DOHH2 (cell line): ENCODE results near the gene FREM1.

Source experiments
- H3F3A ChIP-seq: fragments of 200-600 bp; sonication (generic), shearing (Covaris generic); 2 replicates; pipeline ENCODE4 v1.6.0; 2016; ENCODE audit warnings: antibody characterized with exemption, mild to moderate bottlenecking; ENCODE audit not compliant: control insufficient read depth, insufficient read depth
- H3K27ac ChIP-seq: fragments of 200-600 bp; sonication (generic); 2 replicates; pipeline ENCODE4 v1.5.1; 2014; ENCODE audit warnings: low read depth, mild to moderate bottlenecking, low read length, moderate library complexity
- H3K27me3 ChIP-seq: fragments of 200-600 bp; sonication (generic); 2 replicates; pipeline ENCODE4 v1.6.1; 2014; ENCODE audit warnings: mild to moderate bottlenecking, low read length, mixed read lengths; ENCODE audit not compliant: control insufficient read depth
- H3K36me3 ChIP-seq: fragments of 200-600 bp; sonication (generic); 2 replicates; pipeline ENCODE4 v1.6.1; 2014; ENCODE audit warnings: mild to moderate bottlenecking, low read length, moderate library complexity, mixed read lengths; ENCODE audit not compliant: control insufficient read depth
- H3K4me1 ChIP-seq: fragments of 200-600 bp; sonication (generic); 2 replicates; pipeline ENCODE4 v1.6.1; 2014; ENCODE audit warnings: mild to moderate bottlenecking, low read length, mixed read lengths; ENCODE audit not compliant: control insufficient read depth
- H3K4me2 ChIP-seq: fragments of 200-600 bp; sonication (generic); 2 replicates; pipeline ENCODE4 v1.6.0; 2014; ENCODE audit warnings: mild to moderate bottlenecking, low read length, moderate library complexity
- H3K4me3 ChIP-seq: fragments of 200-600 bp; sonication (generic); 2 replicates; pipeline ENCODE4 v1.5.1; 2014; ENCODE audit warnings: mild to moderate bottlenecking, low read length, mixed read lengths
- H3K79me2 ChIP-seq: fragments of 200-600 bp; sonication (generic); 2 replicates; pipeline ENCODE4 v1.6.1; 2014; ENCODE audit warnings: mild to moderate bottlenecking, low read length, mixed read lengths; ENCODE audit not compliant: control insufficient read depth
- H3K9me2 ChIP-seq: fragments of 200-600 bp; sonication (generic); replicated peaks from 2 replicates; pipeline ENCODE4 v1.6.1; 2014; ENCODE audit warnings: mild to moderate bottlenecking, low read length, mixed read lengths; ENCODE audit not compliant: control insufficient read depth
- H3K9me3 ChIP-seq: fragments of 200-600 bp; sonication (generic); 2 replicates; pipeline ENCODE4 v1.6.1; 2014; ENCODE audit warnings: antibody characterized with exemption, low read length, mixed read lengths; ENCODE audit not compliant: control insufficient read depth, insufficient read depth
- H4K20me1 ChIP-seq: fragments of 200-600 bp; sonication (generic); 2 replicates; pipeline ENCODE4 v1.6.0; 2014; ENCODE audit warnings: low read depth, mild to moderate bottlenecking, antibody characterized with exemption, low read length, moderate library complexity; ENCODE audit not compliant: control insufficient read depth, insufficient read depth
- CTCF ChIP-seq: fragments of 200-600 bp; sonication (generic); IDR thresholded peaks from one replicate; pipeline ENCODE4 v1.5.1; 2014; ENCODE audit warnings: antibody characterized with exemption, mild to moderate bottlenecking, low read depth, low read length; ENCODE audit not compliant: poor library complexity, severe bottlenecking
- EZH2phosphoT487 ChIP-seq: fragments of 200-600 bp; sonication (generic); IDR thresholded peaks from 2 replicates; pipeline ENCODE4 v1.6.1; 2017; ENCODE audit warnings: borderline replicate concordance, mild to moderate bottlenecking, antibody characterized with exemption, low read length, moderate library complexity, mixed read lengths

Gene FREM1

GRCh38 chr9:14935106-14935751, 25.0 kb upstream of the FREM1 start:
- no peaks in the 10 kb centered on the region for H3K36me3 ChIP-seq

GRCh38 chr9:14932641-14933040, 22.4 kb upstream of the FREM1 start:
- H3K36me3 ChIP-seq: no peaks in the 10 kb centered on the region
- no peaks in the 10 kb centered on the region for H3K4me1 ChIP-seq
- H4K20me1 ChIP-seq: no peaks in the 10 kb centered on the region
- H3K27me3 ChIP-seq: no peaks in the 10 kb centered on the region
- H3K27ac ChIP-seq: no peak overlapping the region
- no peaks in the 10 kb centered on the region for H3K9me3 ChIP-seq
- no peak for TF ChIP-seq CTCF
- TF ChIP-seq EZH2phosphoT487: no peak
- H3K79me2 ChIP-seq: no peaks in the 10 kb centered on the region
- no peaks in the 10 kb centered on the region for H3K9me2 ChIP-seq
- H3K4me3 ChIP-seq: no peak overlapping the region
- H3K4me2 ChIP-seq: no peak overlapping the region
- H3F3A ChIP-seq: no peaks in the 10 kb centered on the region

More at GRCh38 chr9:14935106-14935751, 25.0 kb upstream of the FREM1 start:
- no peak for TF ChIP-seq CTCF
- TF ChIP-seq EZH2phosphoT487: no peak
- H3F3A ChIP-seq: no peaks in the 10 kb centered on the region
- no peaks in the 10 kb centered on the region for H3K9me3 ChIP-seq
- no peaks in the 10 kb centered on the region for H3K4me1 ChIP-seq
- H3K27me3 ChIP-seq: no peaks in the 10 kb centered on the region
- no peaks in the 10 kb centered on the region for H3K79me2 ChIP-seq
- H3K4me3 ChIP-seq: no peak overlapping the region
- H3K9me2 ChIP-seq: no peaks in the 10 kb centered on the region
- H4K20me1 ChIP-seq: no peaks in the 10 kb centered on the region
- no peak overlapping the region for H3K27ac ChIP-seq
- H3K4me2 ChIP-seq: no peak overlapping the region

GRCh38 chr9:14932231-14932630, 22.0 kb upstream of the FREM1 start:
- H3K27ac ChIP-seq: no peak overlapping the region
- H3K9me3 ChIP-seq: no peaks in the 10 kb centered on the region
- TF ChIP-seq CTCF (no peak), EZH2phosphoT487 (no peak)
- H3F3A ChIP-seq: no peaks in the 10 kb centered on the region
- no peaks in the 10 kb centered on the region for H3K36me3 ChIP-seq
- no peak overlapping the region for H3K4me3 ChIP-seq
- H3K4me2 ChIP-seq: no peak overlapping the region
- H3K4me1 ChIP-seq: no peaks in the 10 kb centered on the region
- no peaks in the 10 kb centered on the region for H3K79me2 ChIP-seq
- H4K20me1 ChIP-seq: no peaks in the 10 kb centered on the region
- no peaks in the 10 kb centered on the region for H3K9me2 ChIP-seq
- H3K27me3 ChIP-seq: no peaks in the 10 kb centered on the region
